HG03469 (cell line): ENCODE results near the gene RLF.

Source experiments
- ATAC-seq: cut with Tn5 transposase; IDR thresholded peaks from one replicate; pipeline ENCODE4 v1.9.1; 2021; ENCODE audit warnings: mild to moderate bottlenecking, moderate library complexity, moderate number of reproducible peaks; ENCODE audit not compliant: unreplicated experiment

The RLF gene

GRCh38 chr1:40224040-40224439 is 62.9 kb downstream of the RLF start:
- no peak for ATAC-seq

GRCh38 chr1:40226192-40226591 is 65.0 kb downstream of the RLF start:
- no peak for ATAC-seq

- peak; percentile 88 for ATAC-seq
Observed at GRCh38 chr1:40232444-40232843, 71.3 kb downstream of the RLF start.

DNA sequence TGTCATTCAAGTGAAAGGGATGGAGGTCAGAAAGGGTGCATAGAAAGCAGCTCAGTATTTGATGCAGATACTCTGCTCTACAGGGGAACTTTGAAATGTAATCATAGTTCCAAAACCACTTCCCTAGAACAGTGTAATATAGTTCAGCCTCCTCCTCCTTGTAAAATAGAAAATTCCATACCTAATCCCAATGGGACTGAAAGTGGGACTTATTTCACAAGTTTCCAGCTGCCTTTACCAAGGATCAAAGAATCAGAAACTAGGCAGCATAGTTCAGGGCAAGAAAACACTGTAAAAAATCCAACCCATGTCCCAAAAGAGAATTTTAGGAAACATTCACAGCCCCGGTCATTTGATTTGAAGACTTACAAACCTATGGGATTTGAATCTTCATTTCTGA is 78.4 kb downstream of the RLF start:
- no peak for ATAC-seq

- ATAC-seq, result no peak
Observed at GRCh38 chr1:40240390-40240789, 79.2 kb downstream of the RLF start.

DNA sequence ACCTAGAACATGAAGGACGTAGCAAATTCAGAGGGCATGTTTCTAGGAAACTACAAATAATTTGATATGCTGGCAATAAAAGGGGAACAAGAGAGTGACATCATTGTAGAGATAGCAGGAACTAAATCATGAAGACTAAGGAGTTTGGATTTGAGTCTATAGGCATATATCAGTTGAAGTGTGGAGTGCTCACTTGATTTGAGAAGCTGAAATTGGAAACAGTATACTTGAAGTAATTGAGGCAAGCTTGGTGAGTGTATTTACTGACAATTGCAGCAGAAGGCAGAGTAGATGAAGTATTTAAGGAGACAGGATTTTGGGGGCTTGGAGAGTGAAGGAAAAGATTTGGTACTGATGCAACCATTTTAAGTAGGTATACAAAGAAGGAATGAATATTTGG is 80.2 kb downstream of the RLF start:
- no peak for ATAC-seq

GRCh38 chr1:40243351-40243750 is 82.2 kb downstream of the RLF start:
- no peak for ATAC-seq

DNA sequence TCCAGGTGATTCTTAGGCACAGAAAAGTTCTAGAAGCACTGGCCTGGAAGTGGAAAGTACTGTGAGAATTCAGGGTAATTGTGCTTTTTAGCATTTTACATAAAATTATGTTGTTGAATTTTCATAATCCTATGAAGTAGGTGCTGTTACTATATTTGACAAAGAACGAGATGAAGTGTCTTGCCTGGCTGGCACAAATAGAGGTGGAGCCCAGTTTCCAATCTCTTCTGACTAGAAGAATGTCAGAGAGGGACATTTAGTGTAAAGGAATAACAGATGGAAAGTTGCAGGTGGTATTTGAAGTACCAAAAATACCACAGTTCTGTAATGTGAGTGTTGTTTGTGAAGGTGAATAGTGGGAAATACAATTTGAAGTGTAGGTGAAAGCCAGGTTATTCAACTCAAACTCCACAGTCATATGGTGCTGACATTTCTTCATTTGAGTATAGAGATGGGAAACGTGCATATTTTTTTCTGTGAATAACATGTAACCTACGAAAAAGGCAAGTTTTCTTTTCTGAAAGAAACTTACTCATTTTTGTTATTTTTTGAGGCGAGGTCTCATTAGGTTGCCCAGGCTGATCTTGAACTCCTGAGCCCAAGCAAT is 83.1 kb downstream of the RLF start:
- ATAC-seq, result no peak

- no peak for ATAC-seq
Observed at GRCh38 chr1:40245686-40246085, 84.5 kb downstream of the RLF start.

DNA sequence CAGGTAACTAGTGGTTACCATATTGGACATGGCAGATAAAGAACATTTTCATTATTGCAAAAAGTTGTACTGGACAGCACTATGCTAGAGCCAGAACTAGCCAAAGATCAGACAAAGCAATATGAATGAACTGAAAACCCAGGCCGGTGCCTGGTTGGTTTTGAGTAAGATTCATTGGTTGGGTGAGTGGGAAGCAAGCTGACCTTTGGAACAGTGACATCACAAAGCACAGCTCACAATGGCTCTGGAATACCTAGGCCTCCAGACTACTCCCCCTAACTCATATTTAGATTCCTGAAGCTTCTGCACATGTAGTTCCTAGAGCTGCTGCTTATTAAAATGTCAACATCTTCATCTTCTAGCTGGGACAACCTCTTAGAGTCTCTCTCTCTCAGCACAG is 86.5 kb downstream of the RLF start, which contains the start of gene TMCO2:
TSS of gene TMCO2 (plus strand) at position 283 of the 400 bp plus-strand sequence. CDS start at position 340, 57 bp downstream.
- ATAC-seq, result no peak

GRCh38 chr1:40248412-40248811 is 87.2 kb downstream of the RLF start:
- no peak for ATAC-seq

DNA sequence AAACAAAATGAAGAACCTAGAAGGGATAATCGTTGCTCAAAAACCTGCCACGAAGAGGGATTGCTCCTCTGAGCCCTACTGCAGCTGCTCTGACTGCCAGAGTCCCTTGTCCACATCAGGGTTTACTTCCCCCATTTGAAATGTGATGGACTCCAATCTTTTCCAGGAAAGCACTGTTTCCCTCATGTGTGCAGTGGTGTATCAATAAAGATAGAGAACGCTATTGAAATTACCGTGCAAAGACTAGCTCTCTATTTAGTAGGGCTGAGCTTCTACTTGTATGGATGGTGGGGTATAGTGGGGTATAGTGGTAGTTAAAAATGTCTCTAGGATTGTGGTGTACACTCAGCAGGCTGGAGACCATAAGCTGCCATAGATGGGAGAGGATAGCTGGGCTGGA is 90.3 kb downstream of the RLF start:
- no peak for ATAC-seq

DNA sequence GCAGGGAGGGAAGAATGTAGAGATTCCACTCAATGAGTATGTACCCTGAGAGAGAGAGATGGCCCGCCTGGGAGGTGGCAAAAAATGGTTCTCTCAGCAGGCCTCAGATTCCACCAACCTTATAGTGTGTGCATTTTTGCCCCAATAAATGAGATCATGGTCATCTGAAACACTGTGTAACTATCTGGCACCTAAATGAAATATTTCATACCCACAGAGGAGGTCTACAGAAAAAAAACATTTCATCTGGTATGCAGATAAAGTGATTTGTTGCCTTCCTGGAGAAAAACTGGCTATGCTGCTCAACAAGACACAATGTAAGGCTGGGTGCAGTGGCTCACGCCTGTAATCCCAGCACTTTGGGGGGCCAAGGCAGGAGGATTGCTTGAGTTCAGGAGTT is 91.4 kb downstream of the RLF start:
- ATAC-seq, result no peak

- no peak for ATAC-seq
Observed at GRCh38 chr1:40255231-40255630, 94.0 kb downstream of the RLF start.

DNA sequence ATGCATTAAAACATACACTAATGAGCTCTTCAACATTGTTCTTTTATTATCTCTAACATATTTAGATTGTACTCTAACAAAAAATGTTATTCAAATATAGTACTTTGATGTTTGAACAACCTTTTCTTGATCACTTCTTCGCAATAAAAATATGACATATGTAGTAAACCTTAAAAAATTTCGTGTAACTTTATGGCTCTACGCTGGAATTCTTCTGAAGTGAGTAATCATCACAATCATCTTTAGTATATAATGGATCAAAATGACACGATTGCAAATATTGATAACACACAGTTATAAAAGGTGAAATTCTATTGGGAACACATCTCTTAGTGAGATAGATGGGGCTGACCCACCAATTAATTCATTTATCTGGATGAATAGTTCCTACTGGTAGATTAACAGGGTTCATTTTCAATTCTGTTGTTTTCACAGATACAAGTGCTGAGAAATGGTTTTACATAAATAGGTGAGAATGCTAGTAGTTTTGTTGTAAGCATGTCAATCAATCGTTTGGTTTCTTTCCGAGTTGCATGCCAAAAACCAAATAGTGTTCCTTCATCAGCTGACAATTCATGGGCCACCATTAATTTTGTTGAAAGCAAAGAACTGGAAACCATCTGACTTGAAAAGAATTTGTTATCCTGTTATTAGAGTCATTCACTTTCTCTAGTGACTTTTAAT is 95.4 kb downstream of the RLF start:
- no peak for ATAC-seq

DNA sequence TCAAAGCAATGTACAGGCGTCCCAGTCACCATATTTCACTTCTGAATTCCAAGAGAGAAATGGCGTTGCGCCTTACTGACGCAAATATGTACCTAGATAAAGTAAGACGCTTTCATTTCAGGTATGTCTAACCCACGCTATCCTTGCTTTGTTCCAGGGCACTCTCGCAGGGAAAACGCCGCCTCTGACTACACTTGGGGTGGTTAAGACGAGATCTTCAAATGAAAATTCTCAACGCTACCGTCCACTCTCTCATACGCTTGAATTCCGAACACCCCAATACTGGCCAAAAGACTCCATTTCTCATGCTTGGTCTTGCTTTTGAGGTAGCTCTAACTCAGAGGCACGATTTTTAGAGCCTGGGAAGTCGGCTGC is 96.1 kb downstream of the RLF start:
- peak; percentile 3 for ATAC-seq

DNA sequence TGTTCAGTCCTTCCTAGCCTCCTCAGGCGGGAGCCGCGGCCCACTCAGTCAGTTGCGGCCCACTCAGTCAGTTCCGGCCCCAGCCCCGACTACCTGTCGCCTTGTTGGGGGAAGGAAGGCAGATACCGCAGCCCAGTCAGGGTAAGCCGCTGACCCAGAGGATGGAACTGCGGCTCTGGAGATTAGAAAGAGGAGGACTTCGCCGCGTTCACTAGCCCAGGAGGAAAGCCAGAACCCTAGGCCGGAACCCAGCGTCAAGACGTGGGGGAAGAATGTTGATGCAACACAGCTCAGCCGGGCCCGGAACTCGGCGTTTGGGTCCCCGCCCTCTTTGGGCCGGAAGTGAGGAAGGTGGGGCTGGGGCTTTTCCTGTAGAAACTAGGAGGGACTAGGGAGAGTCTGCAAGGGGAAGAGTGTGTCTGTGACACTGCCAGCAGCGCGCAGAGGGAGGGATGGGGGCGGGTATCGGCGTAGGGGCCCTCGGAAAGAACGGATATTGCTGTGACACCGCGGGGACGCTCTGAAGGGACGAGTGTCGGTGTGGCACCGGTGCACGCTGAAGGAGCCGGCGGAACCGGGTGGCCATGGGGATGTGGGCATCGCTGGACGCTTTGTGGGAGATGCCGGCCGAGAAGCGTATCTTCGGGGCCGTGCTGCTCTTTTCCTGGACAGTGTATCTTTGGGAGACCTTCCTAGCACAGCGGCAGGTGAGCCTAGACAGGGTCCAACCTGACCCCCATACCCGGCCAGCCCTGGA is 96.7 kb downstream of the RLF start, which contains the start of gene ZMPSTE24:
TSS of gene ZMPSTE24 (plus strand) at position 549 of the 757 bp plus-strand sequence. CDS start at position 585, 36 bp downstream.
- peak; percentile 64 for ATAC-seq

GRCh38 chr1:40258445-40258769 is 97.2 kb downstream of the RLF start:
- no peak for ATAC-seq

- no peak for ATAC-seq
Observed at GRCh38 chr1:40264354-40264781, 103.2 kb downstream of the RLF start.

- ATAC-seq, result no peak
Observed at GRCh38 chr1:40265298-40265697, 104.1 kb downstream of the RLF start.

- ATAC-seq, result no peak
Observed at GRCh38 chr1:40265919-40266318, 104.7 kb downstream of the RLF start.
